Liver (tissue), 3 donors: ENCODE data around the gene GADD45GIP1.
"Not testable (repeated sequence)": the region's sequence is repeated elsewhere in the genome, so short reads cannot be mapped to it uniquely, and the experiment has no call there.

ENCODE experiments used
- EGR1 ChIP-seq, 2 donors: IDR thresholded peaks; 2 replicates each; pipeline ENCODE4 v1.6.1; 2016 to 2018; ENCODE audit warnings: antibody characterized with exemption in 2 of 2, low read depth in 2 of 2
- GABPA ChIP-seq, 2 donors: IDR thresholded peaks in 1 of 2; conservative IDR thresholded peaks in 1 of 2; 2 replicates each; pipeline ENCODE4 v1.6.1; 2016; ENCODE audit warnings: antibody characterized with exemption in 2 of 2, mild to moderate bottlenecking in 1 of 2, moderate library complexity in 1 of 2
- HNF4G ChIP-seq: IDR thresholded peaks from 2 replicates; pipeline ENCODE4 v1.6.1; 2016; ENCODE audit warnings: antibody characterized with exemption
- NR2F2 ChIP-seq: IDR thresholded peaks from 2 replicates; pipeline ENCODE4 v1.6.1; 2016; ENCODE audit warnings: antibody characterized with exemption
- SP1 ChIP-seq: IDR thresholded peaks from 2 replicates; pipeline ENCODE4 v1.6.1; 2018; ENCODE audit warnings: antibody characterized with exemption, mild to moderate bottlenecking
- YY1 ChIP-seq: IDR thresholded peaks from 2 replicates; pipeline ENCODE4 v1.6.1; 2016; ENCODE audit warnings: antibody characterized with exemption, mild to moderate bottlenecking
- TF ChIP-seq, protein P1 (sequence below): fragments of 150-350 bp; IDR thresholded peaks from 2 replicates; pipeline ENCODE4 v1.5.1; 2017; ENCODE audit warnings: improper control_type of control experiment, low read depth, low read length; ENCODE audit not compliant: missing input control
- TF ChIP-seq, protein P2 (sequence below): IDR thresholded peaks from 2 replicates; pipeline ENCODE4 v1.6.1; 2016; ENCODE audit warnings: antibody characterized with exemption
- donor health status: healthy.
- donor health status: healthy.

DNA sequence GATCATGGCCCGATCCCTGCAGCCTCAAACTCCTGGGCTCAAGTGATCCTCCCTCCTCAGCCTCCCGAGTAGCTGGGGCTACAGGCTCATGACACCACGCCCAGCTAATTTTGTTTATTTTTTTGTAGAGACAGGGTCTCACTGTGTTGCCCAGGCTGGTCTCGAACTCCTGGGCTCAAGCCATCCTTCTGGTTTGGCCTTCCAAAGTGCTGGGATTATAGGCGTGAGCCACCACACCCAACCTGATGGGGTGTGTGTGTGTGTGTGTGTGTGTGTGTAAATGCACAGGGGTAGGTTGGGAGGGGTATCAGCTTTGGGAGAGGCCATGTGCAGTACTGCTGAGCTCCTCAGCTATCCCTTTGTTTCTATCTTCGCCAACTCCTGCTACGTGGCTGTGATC, 19.1 kb upstream of the GADD45GIP1 start:
- TF ChIP-seq, protein P1, sequence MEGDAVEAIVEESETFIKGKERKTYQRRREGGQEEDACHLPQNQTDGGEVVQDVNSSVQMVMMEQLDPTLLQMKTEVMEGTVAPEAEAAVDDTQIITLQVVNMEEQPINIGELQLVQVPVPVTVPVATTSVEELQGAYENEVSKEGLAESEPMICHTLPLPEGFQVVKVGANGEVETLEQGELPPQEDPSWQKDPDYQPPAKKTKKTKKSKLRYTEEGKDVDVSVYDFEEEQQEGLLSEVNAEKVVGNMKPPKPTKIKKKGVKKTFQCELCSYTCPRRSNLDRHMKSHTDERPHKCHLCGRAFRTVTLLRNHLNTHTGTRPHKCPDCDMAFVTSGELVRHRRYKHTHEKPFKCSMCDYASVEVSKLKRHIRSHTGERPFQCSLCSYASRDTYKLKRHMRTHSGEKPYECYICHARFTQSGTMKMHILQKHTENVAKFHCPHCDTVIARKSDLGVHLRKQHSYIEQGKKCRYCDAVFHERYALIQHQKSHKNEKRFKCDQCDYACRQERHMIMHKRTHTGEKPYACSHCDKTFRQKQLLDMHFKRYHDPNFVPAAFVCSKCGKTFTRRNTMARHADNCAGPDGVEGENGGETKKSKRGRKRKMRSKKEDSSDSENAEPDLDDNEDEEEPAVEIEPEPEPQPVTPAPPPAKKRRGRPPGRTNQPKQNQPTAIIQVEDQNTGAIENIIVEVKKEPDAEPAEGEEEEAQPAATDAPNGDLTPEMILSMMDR: not testable (repeated sequence)
- not testable (repeated sequence) for TF ChIP-seq HNF4G; GABPA (IDR thresholded peaks at IDR 0.05 in 1 of 2, conservative IDR thresholded peaks at IDR 0.05 in 1 of 2); YY1; EGR1 (IDR thresholded peaks at IDR 0.05; ENCODE audit: low read depth in 2 of 2); SP1; NR2F2
- TF ChIP-seq, protein P2, sequence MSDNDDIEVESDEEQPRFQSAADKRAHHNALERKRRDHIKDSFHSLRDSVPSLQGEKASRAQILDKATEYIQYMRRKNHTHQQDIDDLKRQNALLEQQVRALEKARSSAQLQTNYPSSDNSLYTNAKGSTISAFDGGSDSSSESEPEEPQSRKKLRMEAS: not testable (repeated sequence)
